Stomach smooth muscle (tissue), 2 donors: Measurements from ENCODE around the gene CCR6.

ENCODE experiments used
- H3K27ac ChIP-seq: one replicate; pipeline ENCODE4 v1.7.0; 2013; ENCODE audit warnings: mild to moderate bottlenecking, low read length, inconsistent platforms
- H3K27me3 ChIP-seq, 2 donors: one replicate each; pipeline ENCODE4 v1.7.0; 2013; ENCODE audit warnings: low read length in 2 of 2; ENCODE audit not compliant: insufficient read depth in 2 of 2, control insufficient read depth in 1 of 2
- H3K36me3 ChIP-seq, 2 donors: one replicate each; pipeline ENCODE4 v1.7.0; 2013; ENCODE audit warnings: low read length in 2 of 2; ENCODE audit not compliant: control insufficient read depth in 2 of 2, insufficient read depth in 2 of 2
- H3K4me1 ChIP-seq: one replicate; pipeline ENCODE4 v1.7.0; 2013; ENCODE audit warnings: low read length; ENCODE audit not compliant: control insufficient read depth, insufficient read depth
- H3K4me3 ChIP-seq, 2 donors: one replicate each; pipeline ENCODE4 v1.7.0; 2013; ENCODE audit warnings: low read length in 2 of 2
- H3K9ac ChIP-seq, 2 donors: one replicate each; pipeline ENCODE4 v1.7.0; 2013; ENCODE audit warnings: low read length in 2 of 2, mild to moderate bottlenecking in 1 of 2
- H3K9me3 ChIP-seq, 2 donors: one replicate each; pipeline ENCODE4 v1.7.0; 2013; ENCODE audit warnings: low read length in 2 of 2; ENCODE audit not compliant: control insufficient read depth in 2 of 2
- donor health status: healthy.
- donor health status: Pancreatic carcinoma.

CCR6 gene

DNA sequence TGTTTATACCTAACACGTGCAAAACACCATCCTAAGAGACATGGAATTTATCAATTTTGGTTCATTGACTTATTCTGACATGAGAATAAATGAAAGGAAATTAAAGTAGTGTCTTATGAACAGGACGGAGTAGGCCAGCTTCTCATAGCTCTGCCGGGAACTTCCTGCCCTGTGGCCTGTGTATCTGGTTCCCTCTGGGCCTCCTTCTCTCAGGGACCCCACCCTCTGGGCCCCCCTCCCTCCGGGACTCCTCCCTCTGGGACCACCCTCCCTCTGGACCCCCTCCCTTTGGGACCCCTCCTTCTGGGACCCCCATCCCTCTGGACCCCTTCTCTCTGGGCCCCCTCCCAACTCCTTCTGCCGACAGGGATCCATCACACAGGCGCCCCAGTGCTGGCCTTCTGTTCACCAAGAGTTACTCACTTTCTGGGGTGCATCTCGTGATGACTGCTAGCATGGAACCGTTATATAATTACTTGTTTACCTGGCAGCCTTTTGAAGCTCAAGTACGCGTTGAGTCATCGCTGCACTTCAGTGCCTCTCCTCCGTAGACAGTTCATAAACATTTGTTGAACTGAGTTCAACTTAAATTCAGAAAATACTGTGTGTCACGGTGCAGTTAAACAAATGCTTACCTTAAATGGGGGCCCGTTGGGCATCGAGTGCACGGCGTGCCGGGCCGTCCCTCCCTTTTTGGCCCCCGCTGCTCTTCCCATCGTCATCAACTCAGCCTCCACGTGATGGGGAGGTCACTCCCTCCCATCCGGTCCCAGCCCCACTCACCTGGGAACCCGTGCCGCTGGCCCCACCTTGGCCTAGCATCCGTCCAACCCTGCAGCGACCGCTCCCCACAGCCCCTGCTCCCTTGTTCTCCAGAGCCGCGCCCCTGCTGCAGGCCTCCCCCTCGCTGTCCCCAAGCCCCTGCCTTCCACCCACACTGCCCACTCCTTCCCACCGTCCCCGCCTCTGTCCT, 8.1 kb downstream of the CCR6 start:
- Histone ChIP-seq H3K4me3 (no peak overlapping the region), H3K27ac (no peak overlapping the region), H3K9me3 (no peaks in the 10 kb centered on the region)

DNA sequence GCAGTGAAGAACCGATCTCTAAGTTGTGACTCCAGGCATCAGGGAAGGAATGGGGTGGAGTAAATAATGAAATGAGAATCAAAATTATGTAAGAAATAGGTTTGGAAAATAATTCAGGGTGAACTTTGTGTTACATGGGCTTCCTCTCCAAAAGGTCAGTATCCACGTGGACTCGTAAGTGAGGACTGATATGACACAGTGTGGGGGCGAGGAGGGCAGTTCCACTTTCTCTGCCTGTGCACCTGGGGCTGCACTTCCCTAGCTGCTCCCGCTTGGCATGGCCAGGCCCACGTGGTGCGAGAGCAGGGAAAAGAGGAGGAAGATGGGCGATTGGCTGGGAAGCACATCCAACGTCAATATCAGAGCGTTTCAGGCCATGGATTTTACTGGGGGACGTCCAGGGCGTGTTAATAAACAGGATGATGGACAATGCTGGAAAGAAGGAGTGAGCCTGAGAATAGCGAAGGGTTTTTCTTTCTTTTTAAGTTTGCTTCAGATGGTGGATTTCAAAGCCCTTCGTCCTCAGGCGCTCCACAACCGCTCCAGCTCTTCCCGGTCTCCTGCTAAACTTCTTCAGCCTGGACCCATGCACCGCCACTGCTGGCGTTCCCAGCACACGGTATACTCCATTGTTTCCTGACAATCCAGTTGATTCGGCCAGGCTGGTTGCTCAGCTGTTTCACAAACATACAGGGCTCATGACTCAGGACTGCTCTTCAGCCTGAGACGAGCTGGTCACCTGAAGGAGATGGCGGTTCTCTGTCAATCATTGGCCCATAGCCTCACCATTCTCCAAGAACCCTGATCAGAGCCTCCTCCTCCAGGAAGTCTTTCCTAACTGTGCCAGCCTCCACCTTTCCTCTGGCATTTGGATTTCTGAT, 11.8 kb downstream of the CCR6 start:
- H3K4me1 ChIP-seq, result no peaks in the 10 kb centered on the region
- no peak overlapping the region for H3K4me3 ChIP-seq
- H3K9me3 ChIP-seq, result no peaks in the 10 kb centered on the region
- H3K9ac ChIP-seq, result no peak overlapping the region
- H3K36me3 ChIP-seq, result no peaks in the 10 kb centered on the region
- no peak overlapping the region for H3K27ac ChIP-seq
- no peaks in the 10 kb centered on the region for H3K27me3 ChIP-seq

More for the DNA sequence above, 8.1 kb downstream of the CCR6 start:
- Histone ChIP-seq H3K4me1 (no peaks in the 10 kb centered on the region), H3K36me3 (no peaks in the 10 kb centered on the region), H3K27me3 (no peaks in the 10 kb centered on the region), H3K9ac (no peak overlapping the region)

DNA sequence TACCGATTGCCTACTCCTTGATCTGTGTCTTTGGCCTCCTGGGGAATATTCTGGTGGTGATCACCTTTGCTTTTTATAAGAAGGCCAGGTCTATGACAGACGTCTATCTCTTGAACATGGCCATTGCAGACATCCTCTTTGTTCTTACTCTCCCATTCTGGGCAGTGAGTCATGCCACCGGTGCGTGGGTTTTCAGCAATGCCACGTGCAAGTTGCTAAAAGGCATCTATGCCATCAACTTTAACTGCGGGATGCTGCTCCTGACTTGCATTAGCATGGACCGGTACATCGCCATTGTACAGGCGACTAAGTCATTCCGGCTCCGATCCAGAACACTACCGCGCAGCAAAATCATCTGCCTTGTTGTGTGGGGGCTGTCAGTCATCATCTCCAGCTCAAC, 13.5 kb downstream of the CCR6 start:
- Histone ChIP-seq H3K9me3 (no peaks in the 10 kb centered on the region), H3K27me3 (peaks cover 0 to 2% of the 10 kb centered on the region in 2 donors), H3K9ac (no peak overlapping the region), H3K4me3 (no peak overlapping the region), H3K4me1 (no peaks in the 10 kb centered on the region), H3K27ac (no peak overlapping the region), H3K36me3 (no peaks in the 10 kb centered on the region)

DNA sequence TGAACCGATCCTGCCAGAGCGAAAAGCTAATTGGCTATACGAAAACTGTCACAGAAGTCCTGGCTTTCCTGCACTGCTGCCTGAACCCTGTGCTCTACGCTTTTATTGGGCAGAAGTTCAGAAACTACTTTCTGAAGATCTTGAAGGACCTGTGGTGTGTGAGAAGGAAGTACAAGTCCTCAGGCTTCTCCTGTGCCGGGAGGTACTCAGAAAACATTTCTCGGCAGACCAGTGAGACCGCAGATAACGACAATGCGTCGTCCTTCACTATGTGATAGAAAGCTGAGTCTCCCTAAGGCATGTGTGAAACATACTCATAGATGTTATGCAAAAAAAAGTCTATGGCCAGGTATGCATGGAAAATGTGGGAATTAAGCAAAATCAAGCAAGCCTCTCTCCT, 14.2 kb downstream of the CCR6 start:
- no peaks in the 10 kb centered on the region for H3K9me3 ChIP-seq
- no peak overlapping the region for H3K4me3 ChIP-seq
- H3K36me3 ChIP-seq, result no peaks in the 10 kb centered on the region
- no peaks in the 10 kb centered on the region for H3K4me1 ChIP-seq
- no peak overlapping the region for H3K27ac ChIP-seq
- no peak overlapping the region for H3K9ac ChIP-seq
- H3K27me3 ChIP-seq, result peaks cover 0 to 5% of the 10 kb centered on the region in 2 donors

DNA sequence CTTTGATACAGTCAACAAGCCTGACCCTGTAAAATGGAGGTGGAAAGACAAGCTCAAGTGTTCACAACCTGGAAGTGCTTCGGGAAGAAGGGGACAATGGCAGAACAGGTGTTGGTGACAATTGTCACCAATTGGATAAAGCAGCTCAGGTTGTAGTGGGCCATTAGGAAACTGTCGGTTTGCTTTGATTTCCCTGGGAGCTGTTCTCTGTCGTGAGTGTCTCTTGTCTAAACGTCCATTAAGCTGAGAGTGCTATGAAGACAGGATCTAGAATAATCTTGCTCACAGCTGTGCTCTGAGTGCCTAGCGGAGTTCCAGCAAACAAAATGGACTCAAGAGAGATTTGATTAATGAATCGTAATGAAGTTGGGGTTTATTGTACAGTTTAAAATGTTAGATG, 15.0 kb downstream of the CCR6 start:
- no peaks in the 10 kb centered on the region for H3K9me3 ChIP-seq
- no peaks in the 10 kb centered on the region for H3K4me1 ChIP-seq
- no peak overlapping the region for H3K4me3 ChIP-seq
- no peak overlapping the region for H3K27ac ChIP-seq
- peaks cover 0 to 5% of the 10 kb centered on the region in 2 donors for H3K27me3 ChIP-seq
- no peaks in the 10 kb centered on the region for H3K36me3 ChIP-seq
- no peak overlapping the region for H3K9ac ChIP-seq

DNA sequence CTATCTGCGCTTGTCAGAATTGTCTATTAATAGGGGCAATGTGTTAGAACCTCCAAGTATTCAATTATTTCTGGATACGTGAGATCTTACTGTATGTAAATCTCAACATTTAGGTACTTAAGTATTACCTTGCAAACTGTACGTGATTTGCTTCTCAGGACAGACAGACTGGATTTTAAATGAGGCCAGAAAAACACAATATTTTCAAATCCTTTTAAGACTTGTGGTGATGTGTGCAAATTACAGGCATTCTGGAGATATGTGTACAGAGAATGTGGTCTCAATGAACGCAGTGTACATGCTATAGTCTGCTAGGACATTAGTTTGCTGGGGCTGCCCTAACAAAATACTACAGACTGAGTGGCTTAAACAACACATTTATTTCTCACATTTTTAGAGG, 16.9 kb downstream of the CCR6 start:
- Histone ChIP-seq H3K27me3 (peaks cover 0 to 5% of the 10 kb centered on the region in 2 donors), H3K36me3 (no peaks in the 10 kb centered on the region), H3K4me1 (no peaks in the 10 kb centered on the region), H3K27ac (no peak overlapping the region), H3K9me3 (no peaks in the 10 kb centered on the region), H3K4me3 (no peak overlapping the region), H3K9ac (no peak overlapping the region)

DNA sequence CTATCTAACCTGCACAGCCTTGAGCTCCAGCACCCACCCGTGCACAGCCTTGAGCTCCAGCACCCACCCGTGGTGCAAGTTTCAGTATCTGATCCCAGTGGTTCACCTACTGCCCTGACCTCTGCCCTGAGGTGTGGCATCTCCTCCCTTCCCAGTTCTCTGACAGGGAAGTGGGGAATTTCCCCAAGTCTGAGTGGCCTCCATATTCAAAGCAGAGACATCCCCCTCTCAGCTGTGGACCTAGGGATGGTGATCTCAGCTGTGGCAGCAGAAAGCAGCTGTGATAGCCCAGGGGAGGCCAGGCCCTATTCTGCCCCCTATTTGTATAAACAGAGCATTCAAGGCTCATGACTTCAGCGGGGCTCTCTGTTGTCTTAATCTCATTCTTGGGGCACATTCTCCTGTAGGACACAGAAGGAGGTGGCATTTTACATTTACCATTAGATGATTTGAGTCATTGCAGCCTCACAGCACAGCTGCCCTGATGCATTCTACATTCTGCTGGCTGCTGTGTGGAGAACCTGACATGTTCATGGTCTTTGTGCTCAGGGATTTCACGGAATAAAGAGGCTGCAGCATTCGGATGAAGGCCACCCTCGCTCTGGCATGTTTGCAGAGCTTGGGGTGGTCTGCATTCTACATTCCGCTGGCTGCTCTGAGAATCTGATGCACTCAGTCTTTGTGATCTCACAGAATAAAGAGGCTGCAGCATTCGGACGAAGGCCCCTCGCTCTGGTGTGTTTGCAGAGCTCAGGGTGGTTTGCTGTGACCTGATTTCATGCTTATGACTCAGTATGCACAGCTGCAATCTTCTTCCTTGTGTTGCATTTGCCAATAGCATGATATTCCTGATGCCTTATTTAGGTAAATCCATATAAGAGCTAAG, 17.9 kb downstream of the CCR6 start:
- H3K36me3 ChIP-seq, result no peaks in the 10 kb centered on the region
- no peaks in the 10 kb centered on the region for H3K4me1 ChIP-seq
- H3K9ac ChIP-seq, result no peak overlapping the region
- peaks cover 0 to 5% of the 10 kb centered on the region in 2 donors for H3K27me3 ChIP-seq
- H3K27ac ChIP-seq, result no peak overlapping the region
- H3K4me3 ChIP-seq, result no peak overlapping the region
- H3K9me3 ChIP-seq, result no peaks in the 10 kb centered on the region

DNA sequence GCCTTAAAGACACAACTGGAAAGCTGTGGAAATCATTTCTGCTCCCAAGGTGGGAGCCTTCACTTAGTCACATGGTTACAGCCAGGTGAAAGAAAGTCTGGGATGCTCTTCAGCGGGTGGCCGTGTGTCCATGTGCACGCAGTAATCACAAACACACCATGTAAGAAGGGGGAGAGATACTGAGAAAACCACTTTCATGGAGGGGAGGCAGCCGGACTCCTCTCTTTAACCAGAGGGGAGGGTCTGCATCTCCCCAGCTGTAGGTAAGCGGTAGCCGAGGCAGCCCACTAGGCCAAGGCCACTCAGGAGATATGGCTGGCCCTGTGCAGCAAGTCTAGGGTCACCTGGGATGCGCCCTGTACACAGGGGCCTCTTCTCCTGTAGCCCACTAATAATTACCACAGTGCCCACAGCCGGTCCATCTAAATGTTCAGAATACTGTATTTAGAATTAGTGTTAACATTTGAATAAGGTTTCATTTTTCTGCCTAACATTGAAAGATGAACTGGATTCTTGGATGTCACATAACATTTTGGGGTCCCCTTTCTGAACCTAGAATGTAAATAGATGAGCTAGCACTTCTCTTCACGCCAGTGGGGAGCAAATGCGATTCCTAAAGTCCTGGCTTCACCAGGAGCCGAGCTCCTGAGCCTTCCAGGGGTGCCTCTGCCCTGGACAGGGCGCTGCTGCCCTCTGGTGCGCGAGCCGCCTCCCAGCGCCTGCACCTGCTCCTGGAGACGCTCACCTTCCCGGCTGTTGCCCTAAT, 19.0 kb downstream of the CCR6 start:
- Histone ChIP-seq H3K9me3 (no peaks in the 10 kb centered on the region), H3K27me3 (peaks cover 4 to 5% of the 10 kb centered on the region in 2 donors), H3K9ac (no peak overlapping the region), H3K27ac (no peak overlapping the region), H3K4me3 (no peak overlapping the region), H3K36me3 (no peaks in the 10 kb centered on the region), H3K4me1 (no peaks in the 10 kb centered on the region)

DNA sequence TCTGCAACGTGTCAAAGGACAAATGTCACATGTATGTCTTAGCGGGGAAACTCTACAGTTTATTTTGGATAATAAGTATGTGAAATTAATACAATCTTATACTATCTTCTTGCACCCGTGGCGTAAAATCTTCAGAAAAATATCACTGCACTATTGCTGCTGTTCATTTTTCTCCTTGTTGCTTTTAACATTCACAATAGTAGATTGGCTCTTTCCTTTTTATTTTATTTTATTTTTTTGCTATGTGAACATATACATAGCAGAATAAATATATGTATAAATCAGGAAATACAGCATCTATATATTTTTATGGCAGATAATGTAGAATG, 19.5 kb downstream of the CCR6 start:
- Histone ChIP-seq H3K4me1 (no peaks in the 10 kb centered on the region), H3K27me3 (peaks cover 5 to 6% of the 10 kb centered on the region in 2 donors)

DNA sequence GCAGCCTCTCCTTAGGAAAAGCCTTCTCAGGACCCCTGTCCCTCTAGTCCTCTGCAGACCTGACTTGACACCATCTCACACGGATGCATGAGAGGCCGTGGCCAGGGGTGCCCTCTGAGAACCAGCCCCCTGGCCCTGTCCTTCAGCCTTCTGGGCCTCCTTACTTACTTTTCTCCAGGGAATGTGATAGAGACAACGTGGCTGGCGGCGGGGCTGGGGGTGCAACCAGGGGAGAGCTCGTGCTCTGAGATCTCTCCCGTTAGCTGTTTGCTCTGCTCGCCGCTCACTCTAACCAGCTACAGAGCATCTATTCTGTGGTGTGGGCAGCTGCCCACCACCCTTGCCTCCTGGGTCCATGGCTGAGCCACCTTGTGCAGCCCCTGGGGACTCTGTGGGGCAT, 20.1 kb downstream of the CCR6 start:
- no peak overlapping the region for H3K4me3 ChIP-seq
- no peaks in the 10 kb centered on the region for H3K36me3 ChIP-seq
- H3K27ac ChIP-seq, result no peak overlapping the region
- H3K9ac ChIP-seq, result no peak overlapping the region
- peaks cover 5 to 6% of the 10 kb centered on the region in 2 donors for H3K27me3 ChIP-seq
- no peaks in the 10 kb centered on the region for H3K9me3 ChIP-seq
- no peaks in the 10 kb centered on the region for H3K4me1 ChIP-seq

More for the DNA sequence above, 19.5 kb downstream of the CCR6 start:
- H3K9ac ChIP-seq, result no peak overlapping the region
- no peaks in the 10 kb centered on the region for H3K36me3 ChIP-seq
- H3K27ac ChIP-seq, result no peak overlapping the region
- H3K9me3 ChIP-seq, result no peaks in the 10 kb centered on the region
- H3K4me3 ChIP-seq, result no peak overlapping the region
